Measurements from ENCODE around the gene RALBP1.
"Not testable (repeated sequence)": the region's sequence is repeated elsewhere in the genome, so short reads cannot be mapped to it uniquely, and the experiment has no call there.

The RALBP1 gene

GRCh38 chr18:9455718-9456511 lies 19.4 kb upstream of the RALBP1 start:
- no peak for DNase-seq

GRCh38 chr18:9466127-9466526 lies 9.2 kb upstream of the RALBP1 start:
- no peak for DNase-seq

GRCh38 chr18:9466846-9467245 lies 8.5 kb upstream of the RALBP1 start:
- no peak for DNase-seq

DNA sequence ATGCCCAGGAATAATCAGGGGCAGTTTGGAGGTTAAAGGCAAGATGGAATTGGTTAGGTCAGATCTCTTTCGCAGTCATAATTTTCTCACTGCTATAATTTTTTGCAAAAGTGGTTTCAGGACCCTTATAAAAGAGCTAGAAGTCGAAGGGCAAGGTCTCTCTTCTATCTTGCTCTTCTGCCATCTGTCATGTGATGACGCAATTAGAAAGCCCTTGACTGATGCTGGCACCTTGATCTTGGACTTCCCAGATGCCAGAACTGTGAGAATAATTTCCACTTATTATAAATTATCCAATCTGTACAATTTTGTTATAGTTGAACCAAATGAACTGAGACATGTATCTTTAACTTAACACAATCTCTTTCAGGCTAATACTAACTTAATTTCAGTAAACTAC lies 6.3 kb upstream of the RALBP1 start:
- peak; percentile 27 for DNase-seq

GRCh38 chr18:9469685-9470084 lies 5.6 kb upstream of the RALBP1 start:
- DNase-seq: no peak

- DNase-seq: peak; percentile 89
Measured at GRCh38 chr18:9474108-9474982, 968 bp upstream of the RALBP1 start.

DNA sequence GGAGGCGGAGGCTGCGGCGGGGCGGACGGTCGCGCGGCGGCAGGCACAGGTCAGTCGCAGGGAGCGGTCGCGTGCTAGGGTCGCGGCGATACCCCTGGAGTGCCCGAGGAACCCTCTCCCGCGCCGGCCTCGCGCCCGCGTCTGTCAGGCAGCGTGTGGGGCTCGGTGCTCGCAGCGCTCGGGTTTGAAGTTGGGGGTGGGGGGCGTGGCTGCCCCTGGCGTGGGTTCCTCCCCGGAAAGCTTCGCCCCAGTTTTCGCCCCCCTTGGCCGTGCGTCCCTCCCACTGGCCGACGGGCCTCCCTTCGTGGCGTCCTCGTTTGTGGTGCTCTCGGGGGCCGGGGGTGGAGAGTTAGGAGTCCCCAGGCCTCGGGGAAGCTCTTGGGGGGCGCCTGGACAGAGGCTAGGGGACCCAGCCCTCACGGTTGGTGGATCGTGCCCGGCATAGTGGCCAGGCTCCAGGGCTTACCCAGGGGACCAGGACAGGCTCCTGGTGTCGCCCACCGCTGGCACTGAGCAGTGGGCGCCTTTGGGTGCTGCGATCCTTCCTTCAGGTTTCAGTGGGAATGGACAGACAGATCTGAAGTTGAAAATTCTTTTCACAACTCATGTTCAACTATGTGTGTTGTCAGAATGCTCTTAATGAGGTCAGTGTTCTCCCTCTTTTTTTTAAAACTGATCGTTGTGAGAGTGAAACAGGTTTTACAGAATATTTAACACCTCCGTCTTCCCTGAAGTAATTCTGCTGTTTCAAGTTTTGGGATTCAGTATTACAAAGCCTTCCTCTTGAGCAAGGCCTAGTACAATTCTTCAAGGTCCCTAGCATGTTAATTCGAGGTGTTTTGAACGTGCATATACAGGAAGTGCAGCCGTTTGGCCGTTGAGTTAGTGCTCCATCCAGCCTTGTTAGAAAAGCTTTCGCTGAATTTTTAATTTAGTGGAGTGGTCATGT lies 604 bp downstream of the RALBP1 start:
- DNase-seq: peak; percentile 40

GRCh38 chr18:9476949-9477348 lies 1.6 kb downstream of the RALBP1 start:
- not testable (repeated sequence) for DNase-seq

DNA sequence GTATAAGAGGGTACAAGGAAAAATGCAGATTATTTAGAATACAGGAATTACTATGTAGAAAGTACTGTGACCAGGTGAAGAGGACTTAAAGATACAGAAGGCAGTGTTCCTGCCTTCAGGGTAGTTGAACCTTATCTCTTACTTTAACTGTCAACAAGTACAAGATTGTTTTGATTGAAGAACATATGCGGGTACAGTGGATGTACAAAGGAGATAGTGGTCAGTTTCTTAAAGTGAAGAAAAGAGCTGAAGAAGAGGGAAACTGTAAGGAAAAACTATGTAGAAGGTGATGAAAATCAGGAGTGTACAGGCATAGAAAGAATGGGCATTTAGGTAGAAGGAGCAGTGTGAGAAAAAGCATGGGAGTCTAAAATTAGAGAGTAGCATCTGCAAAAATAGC lies 2.2 kb downstream of the RALBP1 start:
- DNase-seq: no peak

DNA sequence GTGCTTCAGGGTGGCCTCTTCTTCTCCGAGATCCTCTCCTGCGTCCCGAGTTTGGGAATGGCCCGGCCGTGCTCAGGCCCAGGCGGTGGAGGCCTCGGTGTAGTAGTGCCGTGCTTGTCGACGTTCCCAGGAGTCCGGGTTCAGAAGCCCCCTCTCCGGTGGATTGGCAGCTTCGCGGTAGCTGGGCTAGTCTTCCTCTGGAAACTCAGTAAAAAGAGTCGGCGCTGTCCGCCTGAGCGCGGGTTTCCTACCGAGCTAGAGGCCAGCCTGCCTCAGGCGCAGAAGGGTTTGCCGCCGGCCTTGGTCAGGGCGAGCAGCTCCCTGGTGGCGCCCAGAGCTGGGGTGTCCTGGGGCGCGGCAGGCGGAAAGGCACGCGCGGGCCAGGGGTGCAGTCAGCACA lies 3.2 kb downstream of the RALBP1 start:
- no peak for DNase-seq

- no peak for DNase-seq
Measured at GRCh38 chr18:9482790-9483189, 7.5 kb downstream of the RALBP1 start.

DNA sequence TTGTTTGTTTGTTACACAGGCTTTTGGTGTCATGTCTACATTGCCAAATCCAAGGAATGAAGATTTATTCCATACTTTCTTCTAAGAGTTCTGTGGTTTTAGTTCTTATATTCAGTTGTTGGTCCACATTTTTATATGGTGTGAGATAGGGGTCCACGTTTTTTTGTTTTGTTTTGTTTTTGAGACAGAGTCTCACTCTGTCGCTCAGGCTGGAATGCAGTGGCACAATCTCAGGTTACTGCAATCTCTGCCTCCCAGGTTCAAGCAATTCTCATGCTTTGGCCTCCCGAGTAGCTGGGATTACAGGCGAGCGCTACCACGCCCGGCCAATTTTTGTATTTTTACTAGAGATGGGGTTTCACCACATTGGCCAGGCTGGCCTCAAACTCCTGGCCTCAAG lies 8.2 kb downstream of the RALBP1 start:
- DNase-seq: no peak

GRCh38 chr18:9484856-9485255 lies 9.5 kb downstream of the RALBP1 start:
- DNase-seq: not testable (repeated sequence)

GRCh38 chr18:9488538-9488937 lies 13.2 kb downstream of the RALBP1 start:
- DNase-seq: no peak

DNA sequence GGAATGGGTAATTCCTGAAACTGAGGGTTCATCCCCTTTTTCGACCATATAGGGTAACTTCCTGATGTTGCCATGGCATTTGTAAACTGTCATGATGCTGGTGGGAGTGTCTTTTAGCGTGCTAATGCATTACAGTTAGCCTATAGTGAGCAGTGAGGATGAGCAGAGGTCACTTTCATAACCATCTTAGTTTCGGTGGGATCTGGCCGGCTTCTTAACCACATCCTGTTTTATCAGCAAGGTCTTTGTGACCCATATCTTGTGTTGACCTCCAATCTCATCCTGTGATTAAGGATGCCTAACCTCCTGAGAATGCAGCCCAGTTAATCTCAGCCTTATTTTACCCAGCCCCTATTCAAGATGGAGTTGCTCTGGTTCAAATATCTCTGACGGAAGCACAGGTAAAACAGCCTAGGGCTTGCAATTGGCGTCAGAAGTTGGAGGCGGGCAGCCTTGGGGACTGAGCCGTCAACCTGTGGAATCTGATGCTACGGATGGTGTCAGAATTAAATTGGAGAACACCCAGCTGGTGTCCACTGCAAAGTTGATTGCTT lies 19.5 kb downstream of the RALBP1 start:
- no peak for DNase-seq

DNA sequence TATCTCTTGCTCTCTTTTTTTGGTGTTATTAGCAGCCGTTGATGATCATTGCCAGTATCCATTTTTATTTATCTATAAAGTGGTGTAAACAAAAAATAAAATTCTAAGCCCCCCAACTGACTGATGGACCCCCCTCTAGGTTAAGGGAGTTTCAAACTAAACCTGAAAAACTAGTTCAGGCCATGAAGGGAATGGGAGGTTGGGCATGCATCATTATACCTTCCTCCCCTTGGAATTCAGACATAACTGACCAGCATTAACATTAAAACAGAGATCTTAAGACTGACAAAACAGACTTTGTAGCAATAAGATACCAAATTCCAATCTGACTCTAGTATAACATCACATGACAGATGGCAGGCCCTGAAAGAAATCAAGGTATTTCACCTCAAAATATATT lies 20.2 kb downstream of the RALBP1 start:
- no peak for DNase-seq

GRCh38 chr18:9495916-9496705 lies 20.8 kb downstream of the RALBP1 start:
- DNase-seq: no peak

- peak; percentile 89 for DNase-seq
Measured at GRCh38 chr18:9506046-9506792, 30.9 kb downstream of the RALBP1 start.

DNA sequence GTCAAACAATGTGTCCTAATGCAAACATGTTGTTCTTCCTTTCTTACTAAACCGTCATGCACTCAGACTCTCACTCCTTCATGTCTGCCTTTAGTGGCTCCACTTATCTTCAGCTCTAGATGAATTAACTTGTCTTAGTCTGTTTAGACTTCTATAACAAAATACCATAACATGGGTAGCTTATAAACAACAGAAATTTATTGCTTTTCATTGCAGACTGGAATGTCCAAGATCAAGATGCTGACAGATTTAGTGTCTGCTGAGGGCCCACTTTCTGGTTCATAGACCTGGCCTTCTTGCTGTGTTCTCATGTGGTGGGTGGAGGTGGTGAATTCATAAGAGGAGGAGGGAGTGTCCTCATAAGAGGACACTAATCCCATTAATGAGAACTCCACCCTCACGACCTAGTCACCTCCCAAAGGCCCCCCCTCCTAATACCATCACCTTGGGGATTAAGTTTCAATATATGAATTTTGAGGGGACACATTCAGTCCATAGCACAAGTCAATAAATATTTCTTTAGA lies 32.3 kb downstream of the RALBP1 start:
- DNase-seq: no peak

GRCh38 chr18:9508446-9509025 lies 33.2 kb downstream of the RALBP1 start:
- DNase-seq: no peak
